GM18951 (cell line): ENCODE measurements around the gene TSPAN16.
A peak's percentile ranks its signal among the peaks of the same experiment; 100 is the strongest.
"Not testable (repeated sequence)": the region's sequence is repeated elsewhere in the genome, so short reads cannot be mapped to it uniquely, and the experiment has no call there.

ENCODE experiments used
- POLR2A ChIP-seq: IDR thresholded peaks from 4 replicates; pipeline ENCODE4 v1.6.1; 2011; ENCODE audit warnings: mild to moderate bottlenecking; ENCODE audit not compliant: insufficient read length, insufficient read depth; ENCODE audit errors: extremely low read depth
- in situ Hi-C: fragments of 300-500 bp; cut with MboI; formaldehyde crosslinking; loops from one replicate; pipeline ENCODE4 v1.12.0; 2022; ENCODE audit warnings: low sequenced_read_pairs, mixed read lengths, inconsistent platforms; ENCODE audit not compliant: unreplicated experiment

TSPAN16 gene

GRCh38 chr19:11335449-11336146 is 39.6 kb downstream of the TSPAN16 start:
- no peak for TF ChIP-seq POLR2A
- in situ Hi-C loops, result no loop called here

GRCh38 chr19:11337080-11337479 is 41.1 kb downstream of the TSPAN16 start:
- in situ Hi-C loops, result no loop called here
- TF ChIP-seq POLR2A, result no peak

- in situ Hi-C loops, result no loop called here
These were observed 42.2 kb downstream of the TSPAN16 start for GRCh38 chr19:11338121-11338520.

GRCh38 chr19:11338569-11339253 is 42.8 kb downstream of the TSPAN16 start:
- no peak for TF ChIP-seq POLR2A
- in situ Hi-C loops, result no loop called here

More at GRCh38 chr19:11338121-11338520, 42.2 kb downstream of the TSPAN16 start:
- no peak for TF ChIP-seq POLR2A

- in situ Hi-C loops, result no loop called here
These were observed 43.5 kb downstream of the TSPAN16 start, which contains the start of gene RAB3D for GRCh38 chr19:11339254-11340098. Gene RAB3D, minus strand, starts transcription at chr19:11339657. Its CDS starts 2,258 bp downstream, at chr19:11337399.

GRCh38 chr19:11340099-11340467 is 44.1 kb downstream of the TSPAN16 start:
- in situ Hi-C loops, result not testable (repeated sequence)

More at GRCh38 chr19:11339254-11340098, 43.5 kb downstream of the TSPAN16 start, which contains the start of gene RAB3D:
- peak; percentile 76 for TF ChIP-seq POLR2A

GRCh38 chr19:11342429-11342828 is 46.5 kb downstream of the TSPAN16 start:
- in situ Hi-C loops, result no loop called here
- TF ChIP-seq POLR2A, result no peak

- in situ Hi-C loops, result no loop called here
- no peak for TF ChIP-seq POLR2A
These were observed 49.3 kb downstream of the TSPAN16 start for GRCh38 chr19:11345122-11345803.

- in situ Hi-C loops, result no loop called here
- peak; percentile 71 for TF ChIP-seq POLR2A
These were observed 50.4 kb downstream of the TSPAN16 start, which contains the start of the genes CCDC159 and TMEM205 for GRCh38 chr19:11346104-11346940. Gene CCDC159, plus strand, starts transcription at chr19:11346519. Its CDS starts 88 bp downstream, at chr19:11346607. Gene TMEM205, minus strand, starts transcription at chr19:11346268. Its CDS starts 649 bp downstream, at chr19:11345619.

GRCh38 chr19:11347546-11348039 is 51.6 kb downstream of the TSPAN16 start:
- in situ Hi-C loops, result no loop called here
- TF ChIP-seq POLR2A, result no peak

GRCh38 chr19:11349171-11349570 is 53.2 kb downstream of the TSPAN16 start:
- in situ Hi-C loops, result no loop called here

GRCh38 chr19:11354102-11354501 is 58.1 kb downstream of the TSPAN16 start:
- in situ Hi-C loops, result not testable (repeated sequence)

More at GRCh38 chr19:11349171-11349570, 53.2 kb downstream of the TSPAN16 start:
- no peak for TF ChIP-seq POLR2A
